ENCODE results near the gene SLC13A2.

The SLC13A2 gene

GRCh38 chr17:28494445-28495188 is 21.2 kb downstream of the SLC13A2 start:
- Histone ChIP-seq H3K9ac (ENCODE audit: insufficient read length, low read depth) (no peak overlapping the region), H3K4me3 (ENCODE audit: insufficient read length, low read depth) (no peak overlapping the region), H3K9me3 (ENCODE audit: insufficient read depth, low read length) (no peaks in the 10 kb centered on the region), H3K4me1 (ENCODE audit: insufficient read depth, insufficient read length) (peaks cover 3% of the 10 kb centered on the region), H3K27me3 (ENCODE audit: insufficient read depth, insufficient read length) (no peaks in the 10 kb centered on the region), H3K36me3 (ENCODE audit: insufficient read depth, insufficient read length, low read length) (no peaks in the 10 kb centered on the region)
- peak; percentile 35 for DNase-seq (ENCODE audit: low read depth, low spot score)
- TF ChIP-seq YY1 (IDR thresholded peaks at IDR 0.05; ENCODE audit: insufficient read depth, insufficient read length), result no peak
- TF ChIP-seq ZNF274 (IDR thresholded peaks at IDR 0.05; ENCODE audit: low read depth, low read length), result no peak
- no peak for TF ChIP-seq SUZ12 (IDR thresholded peaks at IDR 0.05; ENCODE audit: extremely low read depth, insufficient read depth, insufficient read length)

DNA sequence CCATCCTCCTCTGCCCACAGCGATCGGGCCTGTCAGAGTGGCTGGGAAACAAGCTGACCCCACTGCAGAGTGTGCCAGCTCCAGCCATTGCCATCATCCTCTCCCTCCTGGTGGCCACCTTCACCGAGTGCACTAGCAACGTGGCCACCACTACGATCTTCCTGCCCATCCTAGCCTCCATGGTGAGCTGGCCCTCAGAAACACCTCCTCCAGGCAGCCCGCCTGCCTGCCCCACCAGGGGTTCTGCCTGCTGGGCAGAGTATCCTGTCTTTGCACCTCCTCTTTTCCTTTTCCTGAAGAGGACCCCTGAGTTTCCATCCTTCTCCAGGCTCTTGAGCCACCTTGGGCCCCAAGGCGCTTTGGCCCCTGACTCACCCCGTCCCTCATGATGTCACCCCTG is 22.2 kb downstream of the SLC13A2 start:
- Histone ChIP-seq H3K4me3 (ENCODE audit: insufficient read length, low read depth) (no peak overlapping the region), H3K9ac (ENCODE audit: insufficient read length, low read depth) (no peak overlapping the region), H3K4me1 (ENCODE audit: insufficient read depth, insufficient read length) (peaks cover 3% of the 10 kb centered on the region), H3K36me3 (ENCODE audit: insufficient read depth, insufficient read length, low read length) (no peaks in the 10 kb centered on the region), H3K9me3 (ENCODE audit: insufficient read depth, low read length) (no peaks in the 10 kb centered on the region), H3K27me3 (ENCODE audit: insufficient read depth, insufficient read length) (no peaks in the 10 kb centered on the region)
- no peak for DNase-seq (ENCODE audit: low read depth, low spot score)
- TF ChIP-seq ZNF274 (IDR thresholded peaks at IDR 0.05; ENCODE audit: low read depth, low read length) (no peak), SUZ12 (IDR thresholded peaks at IDR 0.05; ENCODE audit: extremely low read depth, insufficient read depth, insufficient read length) (no peak), YY1 (IDR thresholded peaks at IDR 0.05; ENCODE audit: insufficient read depth, insufficient read length) (no peak)

- no peak for DNase-seq (ENCODE audit: low read depth, low spot score)
- Histone ChIP-seq H3K9me3 (ENCODE audit: insufficient read depth, low read length) (no peaks in the 10 kb centered on the region), H3K27me3 (ENCODE audit: insufficient read depth, insufficient read length) (no peaks in the 10 kb centered on the region), H3K4me3 (ENCODE audit: insufficient read length, low read depth) (no peak overlapping the region), H3K4me1 (ENCODE audit: insufficient read depth, insufficient read length) (peaks cover 3% of the 10 kb centered on the region), H3K36me3 (ENCODE audit: insufficient read depth, insufficient read length, low read length) (no peaks in the 10 kb centered on the region), H3K9ac (ENCODE audit: insufficient read length, low read depth) (no peak overlapping the region)
- TF ChIP-seq YY1 (IDR thresholded peaks at IDR 0.05; ENCODE audit: insufficient read depth, insufficient read length), result no peak
- no peak for TF ChIP-seq ZNF274 (IDR thresholded peaks at IDR 0.05; ENCODE audit: low read depth, low read length)
- no peak for TF ChIP-seq SUZ12 (IDR thresholded peaks at IDR 0.05; ENCODE audit: extremely low read depth, insufficient read depth, insufficient read length)
Measured at GRCh38 chr17:28497931-28498330, 24.5 kb downstream of the SLC13A2 start.

- Histone ChIP-seq H3K9me3 (ENCODE audit: insufficient read depth, low read length) (no peaks in the 10 kb centered on the region), H3K9ac (ENCODE audit: insufficient read length, low read depth) (no peak overlapping the region), H3K4me3 (ENCODE audit: insufficient read length, low read depth) (no peak overlapping the region), H3K36me3 (ENCODE audit: insufficient read depth, insufficient read length, low read length) (no peaks in the 10 kb centered on the region), H3K27me3 (ENCODE audit: insufficient read depth, insufficient read length) (no peaks in the 10 kb centered on the region), H3K4me1 (ENCODE audit: insufficient read depth, insufficient read length) (peaks cover 3% of the 10 kb centered on the region)
- no peak for DNase-seq (ENCODE audit: low read depth, low spot score)
- no peak for TF ChIP-seq SUZ12 (IDR thresholded peaks at IDR 0.05; ENCODE audit: extremely low read depth, insufficient read depth, insufficient read length)
- TF ChIP-seq YY1 (IDR thresholded peaks at IDR 0.05; ENCODE audit: insufficient read depth, insufficient read length), result no peak
- no peak for TF ChIP-seq ZNF274 (IDR thresholded peaks at IDR 0.05; ENCODE audit: low read depth, low read length)
Measured at GRCh38 chr17:28498652-28499363, 25.4 kb downstream of the SLC13A2 start.

DNA sequence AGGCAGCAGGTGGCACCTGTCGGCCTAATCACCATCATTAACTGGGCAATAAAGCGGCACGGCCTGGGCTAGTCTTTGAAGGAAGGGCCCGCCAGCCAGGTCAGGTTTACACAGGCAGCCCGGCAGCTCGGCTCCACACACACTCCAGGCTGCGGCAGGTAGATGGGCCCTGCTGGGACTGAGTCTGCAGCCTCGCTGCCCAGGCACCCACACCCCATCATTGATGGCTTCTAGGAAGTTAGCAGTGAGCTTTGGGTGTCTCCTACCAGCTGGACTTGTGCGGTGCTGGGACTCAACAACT is 25.9 kb downstream of the SLC13A2 start:
- Histone ChIP-seq H3K9me3 (ENCODE audit: insufficient read depth, low read length) (no peaks in the 10 kb centered on the region), H3K4me3 (ENCODE audit: insufficient read length, low read depth) (no peak overlapping the region), H3K27me3 (ENCODE audit: insufficient read depth, insufficient read length) (no peaks in the 10 kb centered on the region), H3K9ac (ENCODE audit: insufficient read length, low read depth) (no peak overlapping the region), H3K36me3 (ENCODE audit: insufficient read depth, insufficient read length, low read length) (no peaks in the 10 kb centered on the region), H3K4me1 (ENCODE audit: insufficient read depth, insufficient read length) (peaks cover 3% of the 10 kb centered on the region)
- no peak for TF ChIP-seq SUZ12 (IDR thresholded peaks at IDR 0.05; ENCODE audit: extremely low read depth, insufficient read depth, insufficient read length)
- TF ChIP-seq ZNF274 (IDR thresholded peaks at IDR 0.05; ENCODE audit: low read depth, low read length), result no peak
- no peak for TF ChIP-seq YY1 (IDR thresholded peaks at IDR 0.05; ENCODE audit: insufficient read depth, insufficient read length)
- DNase-seq (ENCODE audit: low read depth, low spot score), result no peak

- no peaks in the 10 kb centered on the region for H3K27me3 ChIP-seq (ENCODE audit: insufficient read depth, insufficient read length)
Measured at GRCh38 chr17:28499684-28500357, 26.4 kb downstream of the SLC13A2 start.

More at GRCh38 chr17:28499684-28500357, 26.4 kb downstream of the SLC13A2 start:
- no peaks in the 10 kb centered on the region for H3K9me3 ChIP-seq (ENCODE audit: insufficient read depth, low read length)
- no peak overlapping the region for H3K9ac ChIP-seq (ENCODE audit: insufficient read length, low read depth)
- no peaks in the 10 kb centered on the region for H3K36me3 ChIP-seq (ENCODE audit: insufficient read depth, insufficient read length, low read length)
- no peak overlapping the region for H3K4me3 ChIP-seq (ENCODE audit: insufficient read length, low read depth)
- peaks cover 3% of the 10 kb centered on the region for H3K4me1 ChIP-seq (ENCODE audit: insufficient read depth, insufficient read length)
- no peak for TF ChIP-seq ZNF274 (IDR thresholded peaks at IDR 0.05; ENCODE audit: low read depth, low read length)
- TF ChIP-seq YY1 (IDR thresholded peaks at IDR 0.05; ENCODE audit: insufficient read depth, insufficient read length), result no peak
- no peak for DNase-seq (ENCODE audit: low read depth, low spot score)
